HEK293 (cell line): Measurements from ENCODE around the gene USH1G.

Experiments used
- CTCF ChIA-PET: fragments of 350-600 bp; formaldehyde crosslinking; extraction: SDS; loops from one replicate; lab custom pipeline; 2021; ENCODE audit warnings: antibody characterized with exemption; lab: Yijun Ruan, JAX
- POLR2A ChIA-PET: fragments of 300-600 bp; formaldehyde crosslinking; extraction: SDS; loops from one replicate; lab custom pipeline; 2020; ENCODE audit warnings: antibody characterized with exemption, inconsistent platforms; lab: Yijun Ruan, JAX
- H3K27ac ChIP-seq: fragments of 200-500 bp; sonication (Bioruptor generic); 2 replicates; pipeline ENCODE4 v1.5.1; 2014; ENCODE audit warnings: low read depth, low read length, control low read depth, inconsistent platforms; ENCODE audit errors: extremely low read depth
- H3K36me3 ChIP-seq, 2 experiments: fragments of 200-500 bp in 1 of 2; sonication (Bioruptor generic) in 1 of 2; 1 replicate in 1 of 2; 2 replicates in 1 of 2; pipeline ENCODE4 v1.5.1; 2014 to 2017; ENCODE audit warnings: inconsistent platforms in 2 of 2, low read length in 2 of 2; ENCODE audit not compliant: control insufficient read depth in 2 of 2, insufficient read depth in 1 of 2
- H3K4me1 ChIP-seq: fragments of 200-500 bp; sonication (Bioruptor generic); 2 replicates; pipeline ENCODE4 v1.5.1; 2014; ENCODE audit warnings: mild to moderate bottlenecking, low read length, inconsistent platforms; ENCODE audit not compliant: control insufficient read depth, insufficient read depth
- H3K4me3 ChIP-seq: 2 replicates; pipeline ENCODE4 v1.5.1; 2011; ENCODE audit warnings: low read depth, mild to moderate bottlenecking, control low read depth, low read length, moderate library complexity
- H3K9me3 ChIP-seq: fragments of 200-500 bp; sonication (Bioruptor generic); 2 replicates; pipeline ENCODE4 v1.5.1; 2014; ENCODE audit warnings: low read depth, low read length, inconsistent platforms; ENCODE audit not compliant: control insufficient read depth, insufficient read depth
- FEZF1 ChIP-seq: fragments of 450-650 bp; formaldehyde crosslinking; IDR thresholded peaks from 2 replicates; pipeline ENCODE4 v1.5.1; 2016; ENCODE audit warnings: missing biosample characterization, missing genetic modification characterization
- GFI1B ChIP-seq: fragments of 450-650 bp; formaldehyde crosslinking; IDR thresholded peaks from 2 replicates; pipeline ENCODE4 v1.5.1; 2016; ENCODE audit warnings: missing biosample characterization, missing genetic modification characterization
- GLIS1 ChIP-seq: fragments of 450-650 bp; formaldehyde crosslinking; IDR thresholded peaks from 2 replicates; pipeline ENCODE4 v1.5.1; 2016; ENCODE audit warnings: missing biosample characterization, missing genetic modification characterization
- KLF8 ChIP-seq: fragments of 450-650 bp; formaldehyde crosslinking; IDR thresholded peaks from 2 replicates; pipeline ENCODE4 v1.5.1; 2016; ENCODE audit warnings: missing biosample characterization, missing genetic modification characterization
- PRDM6 ChIP-seq: fragments of 450-650 bp; formaldehyde crosslinking; IDR thresholded peaks from 2 replicates; pipeline ENCODE4 v1.5.1; 2017; ENCODE audit warnings: missing biosample characterization, missing genetic modification characterization
- RBAK ChIP-seq: fragments of 450-650 bp; formaldehyde crosslinking; IDR thresholded peaks from 2 replicates; pipeline ENCODE4 v1.5.1; 2016; ENCODE audit warnings: missing biosample characterization, missing genetic modification characterization
- SETDB1 ChIP-seq: IDR thresholded peaks from one replicate; pipeline ENCODE4 v1.6.1; 2017; ENCODE audit warnings: mild to moderate bottlenecking, low read length, moderate library complexity, mixed read lengths; ENCODE audit not compliant: insufficient read length
- SP2 ChIP-seq: fragments of 450-650 bp; formaldehyde crosslinking; IDR thresholded peaks from 2 replicates; pipeline ENCODE4 v1.5.1; 2016; ENCODE audit warnings: missing biosample characterization, missing genetic modification characterization
- ZBTB48 ChIP-seq: fragments of 450-650 bp; formaldehyde crosslinking; IDR thresholded peaks from 2 replicates; pipeline ENCODE4 v1.5.1; 2016; ENCODE audit warnings: missing biosample characterization, missing genetic modification characterization
- ZBTB7A ChIP-seq: fragments of 450-650 bp; formaldehyde crosslinking; IDR thresholded peaks from 2 replicates; pipeline ENCODE4 v1.5.1; 2016; ENCODE audit warnings: low read depth, missing biosample characterization, missing genetic modification characterization
- ZNF148 ChIP-seq: fragments of 450-650 bp; formaldehyde crosslinking; IDR thresholded peaks from 2 replicates; pipeline ENCODE4 v1.5.0; 2017; ENCODE audit warnings: missing biosample characterization, missing genetic modification characterization, borderline replicate concordance
- ZNF24 ChIP-seq: fragments of 450-650 bp; formaldehyde crosslinking; IDR thresholded peaks from 2 replicates; pipeline ENCODE4 v1.5.1; 2016; ENCODE audit warnings: missing biosample characterization, missing genetic modification characterization
- ZNF266 ChIP-seq: fragments of 450-650 bp; formaldehyde crosslinking; IDR thresholded peaks from 2 replicates; pipeline ENCODE4 v1.5.1; 2016; ENCODE audit warnings: missing biosample characterization, missing genetic modification characterization, low read depth
- ZNF335 ChIP-seq: fragments of 450-650 bp; formaldehyde crosslinking; conservative IDR thresholded peaks from 2 replicates; pipeline ENCODE4 v1.5.1; 2016; ENCODE audit warnings: missing biosample characterization, missing genetic modification characterization
- ZNF341 ChIP-seq: fragments of 450-650 bp; formaldehyde crosslinking; IDR thresholded peaks from 2 replicates; pipeline ENCODE4; 2016; ENCODE audit warnings: low read depth, missing biosample characterization, missing genetic modification characterization
- ZNF37A ChIP-seq: fragments of 450-650 bp; IDR thresholded peaks from 2 replicates; pipeline ENCODE4 v1.5.1; 2018; ENCODE audit warnings: missing biosample characterization, missing genetic modification characterization
- ZNF394 ChIP-seq: fragments of 450-650 bp; formaldehyde crosslinking; IDR thresholded peaks from 2 replicates; pipeline ENCODE4 v1.5.1; 2016; ENCODE audit warnings: missing biosample characterization, missing genetic modification characterization, mild to moderate bottlenecking, moderate library complexity, borderline replicate concordance
- ZNF398 ChIP-seq: fragments of 450-650 bp; formaldehyde crosslinking; IDR thresholded peaks from 2 replicates; pipeline ENCODE4 v1.5.1; 2017; ENCODE audit warnings: missing biosample characterization, missing genetic modification characterization
- ZNF416 ChIP-seq: fragments of 450-650 bp; formaldehyde crosslinking; IDR thresholded peaks from 2 replicates; pipeline ENCODE4 v1.5.1; 2016; ENCODE audit warnings: missing biosample characterization, missing genetic modification characterization
- ZNF423 ChIP-seq: fragments of 450-650 bp; formaldehyde crosslinking; IDR thresholded peaks from 2 replicates; pipeline ENCODE4 v1.5.1; 2016; ENCODE audit warnings: missing biosample characterization, missing genetic modification characterization
- ZNF473 ChIP-seq: fragments of 450-650 bp; formaldehyde crosslinking; IDR thresholded peaks from 2 replicates; pipeline ENCODE4 v1.5.1; 2017; ENCODE audit warnings: missing biosample characterization, missing genetic modification characterization
- ZNF549 ChIP-seq: fragments of 450-650 bp; IDR thresholded peaks from 2 replicates; pipeline ENCODE4 v1.5.1; 2018; ENCODE audit warnings: missing biosample characterization, missing genetic modification characterization, mild to moderate bottlenecking, inconsistent platforms, moderate library complexity
- ZNF561 ChIP-seq: fragments of 450-650 bp; IDR thresholded peaks from 2 replicates; pipeline ENCODE4 v1.5.1; 2018; ENCODE audit warnings: missing biosample characterization, missing genetic modification characterization, borderline replicate concordance
- ZNF768 ChIP-seq: fragments of 450-650 bp; formaldehyde crosslinking; IDR thresholded peaks from 2 replicates; pipeline ENCODE4 v1.5.1; 2018; ENCODE audit warnings: missing biosample characterization, mild to moderate bottlenecking, missing genetic modification characterization

USH1G gene

DNA sequence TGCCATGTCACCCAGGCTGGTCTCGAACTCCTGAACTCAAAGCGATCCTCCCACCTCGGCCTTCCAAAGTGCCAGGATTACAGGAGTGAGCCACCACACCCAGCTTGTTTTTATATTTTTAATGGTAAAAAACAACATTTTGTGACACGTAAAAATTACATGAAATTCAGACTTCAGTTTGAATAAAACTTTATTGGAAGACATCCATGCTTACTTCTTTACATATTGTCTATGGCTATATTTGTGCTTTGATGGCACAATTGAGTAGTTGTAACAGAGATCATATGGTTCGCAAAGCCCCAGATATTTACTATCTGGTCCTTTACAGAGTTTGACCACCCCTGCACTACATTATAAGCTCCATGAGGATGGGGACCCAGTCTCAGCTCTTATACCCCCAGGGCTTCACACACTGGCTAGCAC, 48.4 kb downstream of the USH1G start (continued):
- no peak for TF ChIP-seq ZNF398 (tag by site-specific recombination)
- TF ChIP-seq ZNF148: no peak
- TF ChIP-seq ZNF37A (tag by site-specific recombination): no peak
- TF ChIP-seq RBAK (tag by site-specific recombination): no peak
- TF ChIP-seq ZBTB7A (tag by site-specific recombination): no peak
- no peak for TF ChIP-seq ZNF768
- no peak for TF ChIP-seq GLIS1 (tag by site-specific recombination)
- TF ChIP-seq SETDB1: no peak
- TF ChIP-seq KLF8: no peak
- no peak for TF ChIP-seq FEZF1 (tag by site-specific recombination)
- TF ChIP-seq, all 188 proteins: peak for 0

- ChIA-PET CTCF (interaction anchor here (0.6 to 7.4 kb wide), 8 partner anchors 9 to 886 kb away, joined by 3 to 83 read pairs (median 6); partner anchors contain the start of gene GRIN2C), POLR2A (interaction anchor here (0.6 to 3.3 kb wide), 21 partner anchors 8 to 642 kb away, joined by 3 to 49 read pairs (median 12); partner anchors contain the start of genes HID1, MRPL58, NAT9 and NUP85)
- H3K4me3 ChIP-seq: peak overlapping the region; percentile 67
- peak overlapping the region; percentile 62; the same call in 1 of the 2 replicates for H3K27ac ChIP-seq
- peaks cover 0 to 21% of the 10 kb centered on the region in 2 experiments; a peak in 1 of 3 replicates for H3K36me3 ChIP-seq
- peaks cover 10% of the 10 kb centered on the region for H3K4me1 ChIP-seq
- no peaks in the 10 kb centered on the region for H3K9me3 ChIP-seq
- TF ChIP-seq ZNF341 (tag by site-specific recombination) (peak; percentile 59), ZNF266 (no peak), GFI1B (tag by site-specific recombination) (no peak), SP2 (tag by site-specific recombination) (peak; percentile 34; the same call in 1 of the 2 replicates), ZNF394 (tag by site-specific recombination) (peak; percentile 37; the same call in 1 of the 2 replicates), ZNF335 (peak; percentile 96)
Observed at GRCh38 chr17:74873874-74874614, 49.0 kb downstream of the USH1G start.

GRCh38 chr17:74873037-74873873, 49.8 kb downstream of the USH1G start:
- ChIA-PET POLR2A (interaction anchor here (0.6 to 3.3 kb wide), 78 partner anchors 8 to 907 kb away, joined by 3 to 49 read pairs (median 4); partner anchors contain the start of genes CDR2L, GRB2, HID1 and JPT1), CTCF (interaction anchor here (0.6 to 7.4 kb wide), 9 partner anchors 8 to 887 kb away, joined by 3 to 83 read pairs (median 6); partner anchors contain the start of genes GRIN2C and OTOP2)
- Histone ChIP-seq H3K36me3 (peaks cover 0 to 28% of the 10 kb centered on the region in 2 experiments; a peak in 1 of 3 replicates), H3K4me1 (peaks cover 10% of the 10 kb centered on the region), H3K4me3 (peak overlapping the region; percentile 83), H3K27ac (peak overlapping the region; percentile 62; the same call in 1 of the 2 replicates), H3K9me3 (no peaks in the 10 kb centered on the region)
- no peak for TF ChIP-seq ZNF549 (tag by site-specific recombination)
- no peak; the same call in 1 of the 2 replicates for TF ChIP-seq ZNF561 (tag by site-specific recombination)
- 0 out of 2 replicates have a peak, but pooled peaks have one; percentile 28 for TF ChIP-seq ZBTB48 (tag by site-specific recombination)
- no peak for TF ChIP-seq ZNF423 (tag by site-specific recombination)
- 0 out of 2 replicates have a peak, but pooled peaks have one; percentile 32 for TF ChIP-seq ZNF24 (tag by site-specific recombination)
- no peak for TF ChIP-seq ZNF416 (tag by site-specific recombination)
- no peak for TF ChIP-seq ZNF473
- no peak for TF ChIP-seq PRDM6 (tag by site-specific recombination)
